C4-2B (cell line): ENCODE measurements around the gene SLC18A3.

Source experiments
- H3K27ac ChIP-seq: fragments of 450-650 bp; 2 replicates; pipeline ENCODE4 v1.5.1; 2017
- ZFX ChIP-seq: fragments of 450-650 bp; IDR thresholded peaks from 2 replicates; pipeline ENCODE4 v1.6.1; 2017
- TF ChIP-seq, protein P1 (sequence below): fragments of 450-650 bp; conservative IDR thresholded peaks from 2 replicates; pipeline ENCODE4 v1.5.1; 2017; ENCODE audit warnings: mild to moderate bottlenecking

SLC18A3 gene

DNA sequence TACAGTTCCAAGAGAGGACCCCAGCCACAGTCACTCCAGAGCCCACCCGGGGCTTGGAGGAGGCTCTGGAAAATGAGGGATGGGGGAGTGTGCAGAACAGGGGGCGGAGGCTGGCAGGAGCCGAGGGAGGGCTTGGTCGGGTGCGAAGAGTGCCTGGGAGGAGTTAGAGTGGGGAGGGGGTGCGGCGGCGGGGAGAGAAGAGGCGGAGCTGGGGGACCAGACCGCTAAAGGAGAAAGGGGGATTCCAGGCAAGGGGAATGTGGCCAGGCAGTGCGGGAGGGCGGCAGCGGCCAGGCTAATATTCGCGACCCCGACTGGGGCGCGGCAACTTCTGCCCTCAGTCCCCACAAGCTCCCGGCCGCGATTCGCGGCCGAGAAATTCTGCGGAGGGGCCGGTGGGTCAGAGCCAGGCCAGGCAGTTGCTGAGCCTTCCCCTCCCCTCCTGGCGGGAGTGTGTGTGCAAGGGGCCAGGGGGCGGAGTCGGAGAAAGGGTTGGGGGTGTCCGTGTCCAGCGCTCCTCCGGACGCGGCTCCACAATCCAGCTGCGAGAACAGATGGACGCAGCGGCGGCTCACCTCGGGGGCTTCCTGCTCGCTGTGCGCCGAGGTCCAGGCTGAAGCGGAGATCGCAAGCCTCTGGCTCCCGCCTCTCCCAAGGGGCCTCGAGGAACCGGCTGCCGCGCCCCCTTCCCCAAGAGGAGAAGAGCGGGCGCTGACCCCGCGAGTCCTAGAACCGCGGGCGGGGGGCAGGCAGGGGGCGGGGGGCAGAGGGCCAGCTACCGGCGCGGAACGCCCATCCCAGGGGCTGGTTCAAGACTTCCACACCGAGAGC, 612 bp upstream of the SLC18A3 start:
- TF ChIP-seq ZFX: no peak
- TF ChIP-seq, protein P1, sequence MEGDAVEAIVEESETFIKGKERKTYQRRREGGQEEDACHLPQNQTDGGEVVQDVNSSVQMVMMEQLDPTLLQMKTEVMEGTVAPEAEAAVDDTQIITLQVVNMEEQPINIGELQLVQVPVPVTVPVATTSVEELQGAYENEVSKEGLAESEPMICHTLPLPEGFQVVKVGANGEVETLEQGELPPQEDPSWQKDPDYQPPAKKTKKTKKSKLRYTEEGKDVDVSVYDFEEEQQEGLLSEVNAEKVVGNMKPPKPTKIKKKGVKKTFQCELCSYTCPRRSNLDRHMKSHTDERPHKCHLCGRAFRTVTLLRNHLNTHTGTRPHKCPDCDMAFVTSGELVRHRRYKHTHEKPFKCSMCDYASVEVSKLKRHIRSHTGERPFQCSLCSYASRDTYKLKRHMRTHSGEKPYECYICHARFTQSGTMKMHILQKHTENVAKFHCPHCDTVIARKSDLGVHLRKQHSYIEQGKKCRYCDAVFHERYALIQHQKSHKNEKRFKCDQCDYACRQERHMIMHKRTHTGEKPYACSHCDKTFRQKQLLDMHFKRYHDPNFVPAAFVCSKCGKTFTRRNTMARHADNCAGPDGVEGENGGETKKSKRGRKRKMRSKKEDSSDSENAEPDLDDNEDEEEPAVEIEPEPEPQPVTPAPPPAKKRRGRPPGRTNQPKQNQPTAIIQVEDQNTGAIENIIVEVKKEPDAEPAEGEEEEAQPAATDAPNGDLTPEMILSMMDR: no peak
- no peak overlapping the region for H3K27ac ChIP-seq

DNA sequence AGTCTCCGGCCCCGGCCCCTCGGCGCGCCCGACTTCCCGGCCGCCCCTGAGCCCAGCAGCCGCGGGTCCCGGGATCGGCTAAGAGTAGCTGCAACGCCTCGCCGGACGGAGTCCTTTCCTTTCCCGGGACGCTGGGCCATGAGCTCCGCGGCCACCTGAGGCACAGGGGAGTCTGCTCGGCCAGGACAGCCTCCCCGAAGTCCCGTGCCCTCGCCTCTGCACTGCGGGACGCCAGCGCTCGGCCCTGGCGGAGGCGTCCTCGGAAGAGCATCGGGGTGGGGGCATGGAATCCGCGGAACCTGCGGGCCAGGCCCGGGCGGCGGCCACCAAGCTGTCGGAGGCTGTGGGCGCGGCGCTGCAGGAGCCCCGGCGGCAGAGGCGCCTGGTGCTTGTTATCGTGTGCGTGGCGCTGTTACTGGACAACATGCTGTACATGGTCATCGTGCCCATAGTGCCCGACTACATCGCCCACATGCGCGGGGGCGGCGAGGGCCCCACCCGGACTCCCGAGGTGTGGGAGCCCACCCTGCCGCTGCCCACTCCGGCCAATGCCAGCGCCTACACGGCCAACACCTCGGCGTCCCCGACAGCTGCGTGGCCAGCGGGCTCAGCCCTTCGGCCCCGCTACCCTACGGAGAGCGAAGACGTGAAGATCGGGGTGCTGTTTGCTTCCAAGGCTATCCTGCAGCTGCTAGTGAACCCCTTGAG, 502 bp downstream of the SLC18A3 start:
- no peak overlapping the region for H3K27ac ChIP-seq
- TF ChIP-seq, protein P1: no peak
- no peak for TF ChIP-seq ZFX

DNA sequence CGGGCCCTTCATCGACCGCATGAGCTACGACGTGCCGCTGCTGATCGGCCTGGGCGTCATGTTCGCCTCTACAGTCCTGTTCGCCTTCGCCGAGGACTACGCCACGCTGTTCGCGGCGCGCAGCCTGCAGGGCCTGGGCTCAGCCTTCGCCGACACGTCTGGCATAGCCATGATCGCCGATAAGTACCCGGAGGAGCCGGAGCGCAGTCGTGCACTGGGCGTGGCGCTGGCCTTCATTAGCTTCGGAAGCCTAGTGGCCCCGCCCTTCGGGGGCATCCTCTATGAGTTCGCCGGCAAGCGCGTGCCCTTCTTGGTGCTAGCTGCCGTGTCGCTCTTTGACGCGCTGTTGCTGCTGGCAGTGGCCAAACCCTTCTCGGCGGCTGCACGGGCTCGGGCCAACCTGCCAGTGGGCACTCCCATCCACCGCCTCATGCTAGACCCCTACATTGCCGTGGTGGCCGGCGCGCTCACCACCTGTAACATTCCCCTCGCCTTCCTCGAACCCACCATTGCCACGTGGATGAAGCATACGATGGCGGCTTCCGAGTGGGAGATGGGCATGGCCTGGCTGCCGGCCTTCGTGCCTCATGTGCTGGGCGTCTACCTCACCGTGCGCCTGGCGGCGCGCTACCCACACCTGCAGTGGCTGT, 1.2 kb downstream of the SLC18A3 start:
- H3K27ac ChIP-seq: no peak overlapping the region
- no peak for TF ChIP-seq ZFX
- TF ChIP-seq, protein P1: no peak

GRCh38 chr10:49611816-49612512, 1.9 kb downstream of the SLC18A3 start:
- no peak for TF ChIP-seq ZFX
- TF ChIP-seq, protein P1: no peak
- H3K27ac ChIP-seq: no peak overlapping the region

- no peak overlapping the region for H3K27ac ChIP-seq
- no peak for TF ChIP-seq ZFX
- TF ChIP-seq, protein P1: no peak
Measured at GRCh38 chr10:49612513-49613164, 2.5 kb downstream of the SLC18A3 start.

- no peak for TF ChIP-seq ZFX
- TF ChIP-seq, protein P1: no peak
- H3K27ac ChIP-seq: no peak overlapping the region
Measured at GRCh38 chr10:49613165-49613881, 3.2 kb downstream of the SLC18A3 start.
